Thyroid gland (tissue), 4 donors: ENCODE measurements around the gene CD93. TPM values are rescaled to one million over a fixed set of nuclear protein-coding genes. Genes with fewer than 3 reads are reported as not detected.

Source experiments
- DNase-seq, 2 donors: peaks; one replicate each; pipeline ENCODE4 v3.0.0-alpha.2; 2019
- H3K27ac ChIP-seq, 3 donors: fragments of 200-600 bp; sonication (generic); 1 replicate in 2 of 3; 2 replicates in 1 of 3; pipeline ENCODE4 v1.5.1; 2016 to 2019; ENCODE audit warnings: mild to moderate bottlenecking in 1 of 3, moderate library complexity in 1 of 3
- H3K27me3 ChIP-seq: fragments of 200-600 bp; sonication (generic); one replicate; pipeline ENCODE4 v1.5.1; 2019
- H3K36me3 ChIP-seq, 2 donors: fragments of 200-600 bp; sonication (generic); one replicate each; pipeline ENCODE4 v1.5.1; 2016 to 2019
- H3K4me1 ChIP-seq, 2 donors: fragments of 200-600 bp; sonication (generic); one replicate each; pipeline ENCODE4 v1.5.1; 2017 to 2019
- H3K4me3 ChIP-seq, 3 donors: fragments of 200-600 bp; sonication (generic); replicated peaks in 1 of 3; 1 replicate in 2 of 3; 2 replicates in 1 of 3; pipeline ENCODE4 v1.5.1; 2016; ENCODE audit warnings: mild to moderate bottlenecking in 1 of 3
- H3K9me3 ChIP-seq: fragments of 200-600 bp; sonication (generic); one replicate; pipeline ENCODE4 v1.5.1; 2017
- POLR2A ChIP-seq, 2 donors: fragments of 450-650 bp; IDR thresholded peaks; one replicate each; pipeline ENCODE4 v1.6.1; 2017; ENCODE audit warnings: antibody characterized with exemption in 2 of 2, mild to moderate bottlenecking in 2 of 2, moderate library complexity in 1 of 2
- WGBS, 2 donors: methylation state at CpG; one replicate each; pipeline ENCODE4 v1.1.5; 2017; 5-methylcytosine and 5-hydroxymethylcytosine counted together
- intact Hi-C: fragments of 100-400 bp; cut with DNase I; formaldehyde crosslinking; loops from one replicate; pipeline ENCODE4 v1.15.1; 2023
- total RNA-seq, 4 donors: library from RNA; depleted of rRNA; stranded (reverse); fragments of >200 nt; gene quantifications; one replicate each; pipeline ENCODE4 v1.2.3, GENCODE V29; 2016
- TF ChIP-seq, protein P1 (sequence below), 6 experiments: fragments of 200-600 bp in 3 of 6; fragments of 450-650 bp in 3 of 6; sonication (generic) in 3 of 6; IDR thresholded peaks; one replicate each; pipeline ENCODE4 v1.5.1; 2016 to 2019; ENCODE audit warnings: antibody characterized with exemption in 6 of 6, mild to moderate bottlenecking in 2 of 6, inconsistent platforms in 1 of 6, moderate library complexity in 1 of 6

CD93 gene
- total RNA-seq, 4 donors from 2014 or later, result 13.6 to 53.8 (median 24.0) TPM

DNA sequence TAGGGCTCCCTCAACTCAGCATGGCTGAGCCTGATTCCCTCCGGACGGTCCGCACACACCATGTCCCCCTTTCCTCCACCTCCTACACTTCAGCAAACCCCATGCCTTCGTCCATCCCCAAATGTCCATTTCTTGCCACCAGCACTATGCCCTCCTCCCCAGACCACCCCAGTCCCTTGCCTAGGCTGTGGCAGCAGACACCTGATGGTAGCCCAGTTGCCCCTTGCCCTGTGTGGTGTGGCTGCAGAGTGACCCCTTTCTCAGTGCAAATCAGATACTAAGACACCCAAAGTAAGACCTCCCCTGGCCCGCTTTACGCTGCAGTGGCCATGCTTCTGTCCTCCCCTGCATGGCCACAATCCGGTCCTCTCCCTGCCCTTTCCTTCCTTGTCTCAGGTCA lies 34.1 kb upstream of the CD93 start:
- 93 to 95% methylated on average over 6 to 7 of the region's 7 CpGs for WGBS, 2 donors
- intact Hi-C loops, result no loop called here
- DNase-seq, result no peak
- peaks cover 0 to 14% of the 10 kb centered on the region in 2 donors for H3K4me1 ChIP-seq
- no peaks in the 10 kb centered on the region for H3K36me3 ChIP-seq
- peak overlapping the region in 1 of 3 donors; percentile 5 for H3K27ac ChIP-seq
- TF ChIP-seq POLR2A (IDR thresholded peaks at IDR 0.05), result no peak
- TF ChIP-seq, protein P1, sequence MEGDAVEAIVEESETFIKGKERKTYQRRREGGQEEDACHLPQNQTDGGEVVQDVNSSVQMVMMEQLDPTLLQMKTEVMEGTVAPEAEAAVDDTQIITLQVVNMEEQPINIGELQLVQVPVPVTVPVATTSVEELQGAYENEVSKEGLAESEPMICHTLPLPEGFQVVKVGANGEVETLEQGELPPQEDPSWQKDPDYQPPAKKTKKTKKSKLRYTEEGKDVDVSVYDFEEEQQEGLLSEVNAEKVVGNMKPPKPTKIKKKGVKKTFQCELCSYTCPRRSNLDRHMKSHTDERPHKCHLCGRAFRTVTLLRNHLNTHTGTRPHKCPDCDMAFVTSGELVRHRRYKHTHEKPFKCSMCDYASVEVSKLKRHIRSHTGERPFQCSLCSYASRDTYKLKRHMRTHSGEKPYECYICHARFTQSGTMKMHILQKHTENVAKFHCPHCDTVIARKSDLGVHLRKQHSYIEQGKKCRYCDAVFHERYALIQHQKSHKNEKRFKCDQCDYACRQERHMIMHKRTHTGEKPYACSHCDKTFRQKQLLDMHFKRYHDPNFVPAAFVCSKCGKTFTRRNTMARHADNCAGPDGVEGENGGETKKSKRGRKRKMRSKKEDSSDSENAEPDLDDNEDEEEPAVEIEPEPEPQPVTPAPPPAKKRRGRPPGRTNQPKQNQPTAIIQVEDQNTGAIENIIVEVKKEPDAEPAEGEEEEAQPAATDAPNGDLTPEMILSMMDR (IDR thresholded peaks at IDR 0.05), result no peak
- no peak overlapping the region for H3K4me3 ChIP-seq
- H3K27me3 ChIP-seq, result no peaks in the 10 kb centered on the region
- H3K9me3 ChIP-seq, result no peaks in the 10 kb centered on the region

DNA sequence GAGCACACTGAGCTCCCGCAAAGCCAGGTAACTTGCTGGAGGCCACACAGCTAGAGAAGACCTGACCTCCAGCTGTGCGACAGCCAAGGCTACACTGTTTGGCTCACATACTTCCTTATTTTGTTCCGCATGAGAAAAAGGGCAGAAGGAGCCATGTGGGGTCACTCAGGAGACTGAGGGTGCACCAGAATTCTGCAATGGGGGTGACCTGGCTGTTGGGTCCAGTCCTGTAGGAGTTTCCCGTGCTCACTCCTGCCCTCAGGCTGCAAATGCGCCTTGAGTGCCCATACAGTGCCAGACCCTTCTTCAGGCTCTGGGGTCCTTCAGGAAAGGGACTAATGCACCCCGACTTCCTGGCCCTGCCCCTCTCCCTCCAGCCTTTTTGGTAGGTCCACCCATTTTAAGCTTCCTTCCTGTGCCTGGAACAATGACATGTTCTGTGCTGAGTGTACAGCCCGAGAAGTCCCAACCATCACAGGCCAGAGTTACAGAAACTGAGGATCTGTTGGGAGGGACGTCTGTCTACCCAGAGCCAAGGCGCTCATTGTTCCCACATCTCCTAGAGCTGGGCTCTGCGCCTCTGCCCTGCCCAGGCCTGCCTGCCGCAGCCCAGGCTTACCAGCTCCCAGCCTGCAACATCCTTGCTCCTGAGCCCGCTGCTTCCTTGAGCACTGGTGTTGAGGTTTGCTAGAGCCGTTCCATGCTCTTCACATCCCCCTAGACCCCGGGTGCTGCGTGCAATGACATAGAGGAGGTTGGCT lies 33.5 kb upstream of the CD93 start:
- intact Hi-C loops, result no loop called here
- no peak for DNase-seq
- Histone ChIP-seq H3K27me3 (no peaks in the 10 kb centered on the region), H3K27ac (peak overlapping the region in 1 of 3 donors; percentile 5), H3K9me3 (no peaks in the 10 kb centered on the region), H3K4me1 (peaks cover 0 to 14% of the 10 kb centered on the region in 2 donors), H3K4me3 (no peak overlapping the region), H3K36me3 (no peaks in the 10 kb centered on the region)
- WGBS, 2 donors, result 78 to 86% methylated on average over 14 to 15 of the region's 15 CpGs
- no peak for TF ChIP-seq POLR2A (IDR thresholded peaks at IDR 0.05)
- TF ChIP-seq, protein P1 (IDR thresholded peaks at IDR 0.05), result no peak

- no peak overlapping the region for H3K27ac ChIP-seq
- 85 to 92% methylated on average over 9 of the region's 9 CpGs for WGBS, 2 donors
Observed at GRCh38 chr20:23118766-23119165, 32.6 kb upstream of the CD93 start.

GRCh38 chr20:23118144-23118543 lies 32.0 kb upstream of the CD93 start:
- H3K4me3 ChIP-seq, result no peak overlapping the region
- H3K27ac ChIP-seq, result no peak overlapping the region
- no peaks in the 10 kb centered on the region for H3K27me3 ChIP-seq
- TF ChIP-seq, protein P1 (IDR thresholded peaks at IDR 0.05), result no peak
- no peak for TF ChIP-seq POLR2A (IDR thresholded peaks at IDR 0.05)
- WGBS, 2 donors, result 85 to 94% methylated on average over 8 of the region's 8 CpGs
- DNase-seq, result no peak
- H3K36me3 ChIP-seq, result no peaks in the 10 kb centered on the region
- peaks cover 0 to 14% of the 10 kb centered on the region in 2 donors for H3K4me1 ChIP-seq
- no peaks in the 10 kb centered on the region for H3K9me3 ChIP-seq
- intact Hi-C loops, result no loop called here

More at GRCh38 chr20:23118766-23119165, 32.6 kb upstream of the CD93 start:
- Histone ChIP-seq H3K9me3 (no peaks in the 10 kb centered on the region), H3K4me1 (peaks cover 0 to 14% of the 10 kb centered on the region in 2 donors), H3K36me3 (no peaks in the 10 kb centered on the region), H3K27me3 (no peaks in the 10 kb centered on the region), H3K4me3 (no peak overlapping the region)
- TF ChIP-seq, protein P1 (IDR thresholded peaks at IDR 0.05), result no peak
- TF ChIP-seq POLR2A (IDR thresholded peaks at IDR 0.05), result no peak
- intact Hi-C loops, result no loop called here
- no peak for DNase-seq

DNA sequence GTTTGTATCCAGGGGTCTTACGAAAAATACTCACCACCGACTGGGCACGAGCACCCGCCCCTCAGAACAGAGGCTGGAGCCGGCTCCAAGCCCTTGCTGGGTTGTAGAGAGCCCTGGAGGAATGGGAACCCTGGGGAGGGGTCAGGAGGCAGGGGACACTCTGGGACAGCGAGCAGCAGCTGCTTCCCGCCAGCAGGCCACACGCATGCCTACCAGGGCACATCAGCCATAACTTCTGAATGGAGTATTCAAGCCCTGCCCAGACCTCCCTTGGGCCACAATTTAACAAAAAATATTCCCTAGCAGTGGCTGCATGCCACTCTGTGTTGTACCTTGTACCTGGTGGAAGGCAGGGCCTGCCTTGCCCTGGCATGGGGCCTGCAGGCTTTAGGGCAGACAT lies 31.6 kb upstream of the CD93 start:
- DNase-seq, result no peak
- H3K36me3 ChIP-seq, result no peaks in the 10 kb centered on the region
- no peak for TF ChIP-seq POLR2A (IDR thresholded peaks at IDR 0.05)
- TF ChIP-seq, protein P1 (IDR thresholded peaks at IDR 0.05), result no peak
- intact Hi-C loops, result no loop called here
- 94% methylated on average over 8 of the region's 8 CpGs for WGBS, 2 donors
- peaks cover 0 to 14% of the 10 kb centered on the region in 2 donors for H3K4me1 ChIP-seq
- no peaks in the 10 kb centered on the region for H3K27me3 ChIP-seq
- no peak overlapping the region for H3K4me3 ChIP-seq
- no peak overlapping the region for H3K27ac ChIP-seq
- H3K9me3 ChIP-seq, result no peaks in the 10 kb centered on the region
